H1 (cell line): ENCODE data around the gene EEPD1. TPM values are rescaled to one million over a fixed set of nuclear protein-coding genes. Genes with fewer than 3 reads are reported as not detected.

Experiments used
- CTCF ChIA-PET: fragments of 300-600 bp; sonication (Branson Sonifier 250); formaldehyde crosslinking; loops from one replicate; lab custom pipeline; 2021; ENCODE audit not compliant: partially characterized antibody; lab: Charles Lee
- POLR2A ChIA-PET: fragments of 300-600 bp; sonication (Branson Sonifier 250); formaldehyde crosslinking; loops from one replicate; lab custom pipeline; 2021; ENCODE audit warnings: inconsistent platforms; ENCODE audit not compliant: partially characterized antibody; lab: Charles Lee
- DNase-seq, 2 experiments: peaks; one replicate each; pipeline versions ENCODE4 v3.0.0 to v3.0.0-alpha.2; 2010 to 2022; ENCODE audit warnings: low spot score in 2 of 2, low read depth in 1 of 2, mixed read lengths in 1 of 2
- FAIRE-seq: peaks from 2 replicates; lab custom pipeline; 2011; peaks lifted over from hg19 to GRCh38; lab: Jason Lieb, UNC
- H2AFZ ChIP-seq: 2 replicates; pipeline ENCODE4 v1.8.1; 2012; ENCODE audit warnings: low read length, inconsistent platforms
- H2AK5ac ChIP-seq: 2 replicates; pipeline ENCODE4 v1.6.1; 2013; ENCODE audit warnings: low read depth, low read length
- H2BK120ac ChIP-seq: replicated peaks from 2 replicates; pipeline ENCODE3; 2013; ENCODE audit warnings: low read depth, low read length, inconsistent platforms
- H2BK12ac ChIP-seq: 2 replicates; pipeline ENCODE4 v1.6.1; 2013; ENCODE audit warnings: low read depth, low read length
- H2BK15ac ChIP-seq: 2 replicates; pipeline ENCODE4 v1.6.1; 2013; ENCODE audit warnings: low read length
- H2BK20ac ChIP-seq: 2 replicates; pipeline ENCODE4 v1.6.1; 2013; ENCODE audit warnings: low read length
- H2BK5ac ChIP-seq: 2 replicates; pipeline ENCODE4 v1.6.1; 2013; ENCODE audit warnings: low read depth, low read length
- H3K14ac ChIP-seq: 2 replicates; pipeline ENCODE4 v1.6.1; 2013; ENCODE audit warnings: inconsistent platforms; ENCODE audit not compliant: insufficient read length
- H3K18ac ChIP-seq: 2 replicates; pipeline ENCODE4 v1.6.1; 2013; ENCODE audit warnings: low read length; ENCODE audit errors: extremely low read depth
- H3K23ac ChIP-seq: 2 replicates; pipeline ENCODE4 v1.6.1; 2013; ENCODE audit warnings: inconsistent platforms; ENCODE audit not compliant: insufficient read length
- H3K23me2 ChIP-seq: 2 replicates; pipeline ENCODE4 v1.6.1; 2013; ENCODE audit warnings: low read depth, low read length
- H3K27ac ChIP-seq: 2 replicates; pipeline ENCODE4 v1.6.1; 2011; ENCODE audit warnings: low read depth, low read length, inconsistent platforms
- H3K27me3 ChIP-seq, 4 experiments: replicated peaks in 1 of 4; 1 replicate in 1 of 4; 2 replicates in 3 of 4; pipeline versions ENCODE4 v1.6.1 to v1.8.1; 2011 to 2013; ENCODE audit warnings: low read length in 3 of 4, mild to moderate bottlenecking in 3 of 4, inconsistent platforms in 2 of 4, mixed read lengths in 2 of 4, moderate library complexity in 1 of 4; ENCODE audit not compliant: control insufficient read depth in 3 of 4, insufficient read depth in 3 of 4; ENCODE audit errors: extremely low read depth in 1 of 4
- H3K36me3 ChIP-seq, 4 experiments: 2 replicates each; pipeline versions ENCODE4 v1.6.1 to v1.8.1; 2011 to 2013; ENCODE audit warnings: mild to moderate bottlenecking in 4 of 4, low read length in 3 of 4, moderate library complexity in 2 of 4, control low read depth in 1 of 4, inconsistent platforms in 1 of 4; ENCODE audit not compliant: insufficient read depth in 4 of 4, control insufficient read depth in 2 of 4
- H3K4ac ChIP-seq: replicated peaks from 2 replicates; pipeline ENCODE3; 2013; ENCODE audit warnings: low read length, low read depth, mixed read lengths, inconsistent platforms; ENCODE audit not compliant: insufficient read length
- H3K4me1 ChIP-seq, 4 experiments: replicated peaks in 1 of 4; 1 replicate in 1 of 4; 2 replicates in 3 of 4; pipeline versions ENCODE4 v1.6.1 to v1.8.1; 2011 to 2013; ENCODE audit warnings: low read length in 3 of 4, inconsistent platforms in 2 of 4, mixed read lengths in 1 of 4; ENCODE audit not compliant: insufficient read depth in 4 of 4, control insufficient read depth in 3 of 4
- H3K4me2 ChIP-seq, 2 experiments: 2 replicates each; pipeline versions ENCODE4 v1.6.1 to v1.8.1; 2011 to 2013; ENCODE audit warnings: low read depth in 2 of 2, low read length in 2 of 2, control low read depth in 1 of 2, inconsistent platforms in 1 of 2, mild to moderate bottlenecking in 1 of 2; ENCODE audit not compliant: insufficient read depth in 1 of 2
- H3K4me3 ChIP-seq, 4 experiments: fragments of 200-600, 300-600 bp in 1 of 4; sonication (generic), shearing (Covaris generic), sonication (Bioruptor Twin) in 1 of 4; 2 replicates each; pipeline versions ENCODE4 v1.5.1 to v1.8.1; 2011 to 2016; ENCODE audit warnings: low read length in 4 of 4, low read depth in 3 of 4, control low read depth in 2 of 4, inconsistent platforms in 2 of 4, mild to moderate bottlenecking in 2 of 4, mixed read lengths in 1 of 4, moderate library complexity in 1 of 4; ENCODE audit not compliant: insufficient read depth in 2 of 4; ENCODE audit errors: extremely low read depth in 1 of 4
- H3K56ac ChIP-seq: replicated peaks from 2 replicates; pipeline ENCODE3; 2013; ENCODE audit warnings: low read depth, mild to moderate bottlenecking, mixed read lengths, low read length, inconsistent platforms; ENCODE audit not compliant: insufficient read length
- H3K79me1 ChIP-seq: 2 replicates; pipeline ENCODE4 v1.6.1; 2013; ENCODE audit warnings: low read depth, low read length, control low read depth
- H3K79me2 ChIP-seq, 2 experiments: 2 replicates each; pipeline versions ENCODE4 v1.6.1 to v1.8.1; 2012 to 2013; ENCODE audit warnings: low read length in 2 of 2, mild to moderate bottlenecking in 2 of 2, inconsistent platforms in 1 of 2; ENCODE audit not compliant: insufficient read depth in 2 of 2, control insufficient read depth in 1 of 2
- H3K9ac ChIP-seq, 4 experiments: replicated peaks in 1 of 4; 1 replicate in 1 of 4; 2 replicates in 3 of 4; pipeline versions ENCODE4 v1.6.1 to v1.8.1; 2011 to 2013; ENCODE audit warnings: low read depth in 3 of 4, low read length in 3 of 4, control low read depth in 2 of 4, mild to moderate bottlenecking in 2 of 4, moderate library complexity in 2 of 4, inconsistent platforms in 1 of 4; ENCODE audit errors: extremely low read depth in 1 of 4
- H3K9me3 ChIP-seq, 2 experiments: 2 replicates each; pipeline versions ENCODE4 v1.6.1 to v1.8.1; 2012 to 2013; ENCODE audit warnings: mild to moderate bottlenecking in 2 of 2, moderate library complexity in 2 of 2, control low read depth in 1 of 2, inconsistent platforms in 1 of 2, low read depth in 1 of 2, low read length in 1 of 2, mixed read lengths in 1 of 2; ENCODE audit not compliant: insufficient read depth in 2 of 2
- H4K20me1 ChIP-seq, 2 experiments: replicated peaks in 1 of 2; 2 replicates each; pipeline versions ENCODE3 to v1.8.1; 2011 to 2013; ENCODE audit warnings: inconsistent platforms in 2 of 2, low read length in 2 of 2, mild to moderate bottlenecking in 1 of 2; ENCODE audit not compliant: insufficient read depth in 2 of 2, control insufficient read depth in 1 of 2
- H4K5ac ChIP-seq: 2 replicates; pipeline ENCODE4 v1.6.1; 2013; ENCODE audit warnings: low read length, low read depth, mixed read lengths, inconsistent platforms; ENCODE audit not compliant: insufficient read length
- H4K8ac ChIP-seq: 2 replicates; pipeline ENCODE4 v1.8.0; 2013; ENCODE audit warnings: mild to moderate bottlenecking, moderate library complexity, low read length, inconsistent platforms; ENCODE audit not compliant: insufficient read depth; ENCODE audit errors: extremely low read depth
- H4K91ac ChIP-seq: replicated peaks from 2 replicates; pipeline ENCODE3; 2013; ENCODE audit warnings: low read length, mixed read lengths, inconsistent platforms; ENCODE audit not compliant: insufficient read length
- CTCF ChIP-seq, 3 experiments: IDR thresholded peaks; 1 replicate in 2 of 3; 2 replicates in 1 of 3; pipeline versions ENCODE4 v1.5.1 to v1.6.1; 2011; ENCODE audit warnings: low read length in 3 of 3, mild to moderate bottlenecking in 3 of 3, inconsistent platforms in 2 of 3, low read depth in 1 of 3, moderate library complexity in 1 of 3; ENCODE audit not compliant: insufficient read depth in 1 of 3; ENCODE audit errors: control extremely low read depth in 1 of 3
- RAD21 ChIP-seq, 2 experiments: IDR thresholded peaks in 1 of 2; conservative IDR thresholded peaks in 1 of 2; 2 replicates each; pipeline ENCODE4 v1.6.1; 2011; ENCODE audit warnings: low read depth in 2 of 2, low read length in 2 of 2, improper control_type of control experiment in 1 of 2, inconsistent platforms in 1 of 2, mild to moderate bottlenecking in 1 of 2, moderate library complexity in 1 of 2
- TBP ChIP-seq: IDR thresholded peaks from 2 replicates; pipeline ENCODE4 v1.6.1; 2011; ENCODE audit warnings: low read depth, low read length, improper control_type of control experiment
- TEAD4 ChIP-seq: IDR thresholded peaks from 2 replicates; pipeline ENCODE4 v1.6.1; 2012; ENCODE audit warnings: low read depth, low read length, inconsistent platforms, mixed read lengths
- WGBS, 2 experiments: shearing (Covaris generic) in 1 of 2; methylation state at CpG; one replicate each; pipeline versions ENCODE4 v1.1.6 to v1.1.7; 2013 to 2015; ENCODE audit warnings: low lambda C conversion rate in 2 of 2, mixed read lengths in 2 of 2, inconsistent platforms in 1 of 2, low coverage in 1 of 2, missing lambda C conversion rate in 1 of 2; ENCODE audit not compliant: insufficient replicate concordance in 2 of 2, insufficient coverage in 1 of 2, insufficient read length in 1 of 2; ENCODE audit errors: extremely low coverage in 1 of 2, missing lambda C conversion rate in 1 of 2; 5-methylcytosine and 5-hydroxymethylcytosine counted together
- polyA plus RNA-seq, 7 experiments: library from polyadenylated mRNA; depleted of rRNA in 3 of 7; stranded (reverse) in 5 of 7; unstranded in 2 of 7; fragments of >200 nt in 5 of 7; fragments of 200-250 nt in 2 of 7; gene quantifications; 1 replicate in 5 of 7; 2 replicates in 1 of 7; 4 replicates in 1 of 7; pipeline versions ENCODE4 v1.2.1 to v1.2.3, GENCODE V29; 2011 to 2013; ENCODE audit warnings: missing spikeins in 2 of 7, mixed read lengths in 2 of 7
- total RNA-seq: library from RNA; stranded (reverse); fragmentation: NEBNext Ultra II Directional; extraction: Animal tissue kit (Norgen Biotek cat#: 25700); gene quantifications from 2 replicates; pipeline ENCODE4 v1.2.1, GENCODE V29; 2021

EEPD1 gene
- total and polyA plus RNA-seq, 2 of the 8 experiments (the other 6 are each of a cell fraction or from before 2014, with no cell fraction given) = 3.1 to 7.8 TPM

DNA sequence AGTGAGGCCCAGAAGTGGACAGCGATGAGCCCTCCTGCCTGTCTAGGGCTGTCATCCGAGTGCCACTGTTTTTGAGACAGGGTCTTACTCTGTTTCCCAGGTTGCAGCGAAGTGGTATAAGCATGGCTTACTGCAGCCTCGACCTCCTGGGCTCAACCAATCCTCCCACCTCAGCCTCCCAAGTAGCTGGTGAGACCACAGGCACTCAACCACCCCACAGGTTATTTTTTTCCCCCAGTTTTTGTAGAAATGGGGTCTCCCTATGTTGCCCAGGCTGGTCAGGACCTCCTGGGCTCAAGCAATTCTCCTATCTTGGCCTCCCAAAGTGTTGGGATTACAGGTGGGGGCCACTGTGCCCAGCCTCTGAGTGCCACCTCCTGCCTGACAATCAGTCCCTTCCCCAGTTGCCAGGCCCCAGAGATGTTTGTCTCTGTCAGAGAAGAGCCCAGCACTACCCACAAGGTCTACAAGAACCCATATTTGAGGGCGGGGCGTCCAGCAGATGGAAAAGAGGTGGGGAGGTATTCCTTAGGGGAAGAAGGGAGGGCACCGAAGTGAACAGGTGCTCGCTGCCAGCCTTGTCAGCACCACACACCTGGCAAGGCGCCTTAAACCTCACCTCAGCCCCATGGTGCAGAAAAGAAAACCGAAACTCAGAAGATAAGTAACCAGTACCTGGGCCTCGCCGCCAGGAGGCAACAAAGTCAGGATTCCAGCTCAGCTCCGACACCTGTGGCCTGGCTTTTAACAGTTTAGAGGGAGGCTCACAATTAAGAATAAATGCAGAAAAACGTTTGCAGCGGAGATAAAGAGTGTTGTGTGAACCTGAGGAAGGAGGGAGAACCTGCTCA lies 159.2 kb downstream of the EEPD1 start:
- H2BK12ac ChIP-seq = no peak overlapping the region; the same call in 1 of the 2 replicates
- ChIA-PET CTCF (interaction anchor here (0.9 to 11.1 kb wide), 21 partner anchors 9 to 327 kb away, joined by 3 to 80 read pairs (median 4); no protein-coding TSS in a partner anchor), POLR2A (interaction anchor here (1.2 kb wide), 1 partner anchor 30 kb away, joined by 3 read pairs; no protein-coding TSS in a partner anchor)
- no peaks in the 10 kb centered on the region for H3K23me2 ChIP-seq
- no peak overlapping the region for H2BK20ac ChIP-seq
- no peak overlapping the region for H2BK120ac ChIP-seq
- no peak overlapping the region for H3K4me2 ChIP-seq
- no peak overlapping the region for H3K4me3 ChIP-seq
- no peaks in the 10 kb centered on the region for H4K20me1 ChIP-seq
- H3K9me3 ChIP-seq = no peaks in the 10 kb centered on the region
- FAIRE-seq (no peak), DNase-seq (peak in 1 of 2 experiments; percentile 65)
- H3K79me1 ChIP-seq = no peaks in the 10 kb centered on the region
- no peak overlapping the region for H3K9ac ChIP-seq
- H3K27me3 ChIP-seq = no peaks in the 10 kb centered on the region
- no peak overlapping the region for H3K27ac ChIP-seq
- no peak overlapping the region for H2AK5ac ChIP-seq
- no peak overlapping the region for H3K56ac ChIP-seq
- no peak overlapping the region; the same call in 1 of the 2 replicates for H2BK5ac ChIP-seq
- 63% methylated on average over 15 of the region's 15 CpGs; no CpG with 5 or more reads in 1 of the 2 experiments for WGBS, 2 experiments
- no peak overlapping the region for H3K23ac ChIP-seq
- no peak overlapping the region for H4K8ac ChIP-seq
- TF ChIP-seq CTCF (IDR thresholded peaks at IDR 0.05; ENCODE audit: control extremely low read depth in 1 of 3, insufficient read depth in 1 of 3, low read depth in 1 of 3, low read length in 3 of 3) (peak; percentile 61 to 71 (median 69)), TEAD4 (peak; percentile 69), RAD21 (IDR thresholded peaks at IDR 0.05 in 1 of 2, conservative IDR thresholded peaks at IDR 0.05 in 1 of 2; ENCODE audit: low read depth in 2 of 2, low read length in 2 of 2) (peak; percentile 50 to 59), TBP (no peak)
- H2AFZ ChIP-seq = no peak overlapping the region
- H3K14ac ChIP-seq = no peak overlapping the region
- H3K4ac ChIP-seq = no peak overlapping the region
- peaks cover 0 to 6% (median 0%) of the 10 kb centered on the region in 4 experiments; a peak in 2 of 7 replicates for H3K4me1 ChIP-seq
- no peak overlapping the region; the same call in 1 of the 2 replicates for H3K18ac ChIP-seq
- no peak overlapping the region for H4K5ac ChIP-seq
- H4K91ac ChIP-seq = no peak overlapping the region
- H2BK15ac ChIP-seq = no peak overlapping the region; the same call in 1 of the 2 replicates
- H3K36me3 ChIP-seq = no peaks in the 10 kb centered on the region
- no peaks in the 10 kb centered on the region for H3K79me2 ChIP-seq
